ENCODE measurements around the gene HPSE. TPM values are rescaled to one million over a fixed set of nuclear protein-coding genes. Genes with fewer than 3 reads are reported as not detected.

HPSE gene
- total and polyA plus RNA-seq, 9 of the 15 experiments (the other 6 are each of a cell fraction or from before 2014, with no cell fraction given), result 0.01 to 0.42 (median 0.14) TPM; not detected in 1

DNA sequence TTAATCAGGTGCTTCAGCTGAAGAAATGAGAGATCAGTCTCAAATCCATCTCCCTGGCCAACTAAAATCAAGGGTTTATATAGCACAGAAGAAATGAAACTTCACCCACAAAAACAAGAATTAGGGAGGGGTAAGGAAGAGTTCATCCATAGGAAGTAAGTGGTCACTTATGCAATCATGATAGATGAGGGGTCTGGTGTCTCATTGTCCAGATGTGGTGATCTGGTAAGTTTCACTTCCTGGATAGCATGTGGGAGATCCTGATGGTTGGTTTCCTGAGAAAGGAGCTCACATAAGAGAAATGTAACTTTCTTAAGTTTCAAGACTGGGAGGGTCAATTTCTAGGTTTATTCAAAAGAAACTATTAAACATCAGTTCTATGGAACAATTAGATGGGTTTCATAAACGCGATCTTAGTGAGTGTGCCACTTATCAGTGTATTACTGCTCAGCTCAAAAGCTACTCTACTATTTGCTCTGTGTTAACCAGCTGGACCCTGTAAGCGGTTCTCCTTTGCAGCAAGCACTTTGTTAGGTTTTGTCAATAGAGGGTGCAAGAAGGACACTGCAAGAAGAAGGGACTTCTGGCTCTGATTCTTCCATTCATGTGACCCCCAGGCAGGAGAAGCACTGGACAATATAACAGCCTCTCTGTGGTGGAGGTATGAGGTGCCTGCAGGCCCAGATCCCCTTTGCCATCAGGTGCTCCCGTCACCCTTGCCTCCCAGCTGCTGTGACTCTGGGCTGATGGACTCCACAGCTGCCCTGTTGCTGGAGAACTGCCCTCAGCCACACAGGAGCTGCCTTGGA is 35.4 kb upstream of the HPSE start:
- Histone ChIP-seq H3K79me2 (ENCODE audit: control insufficient read depth, insufficient read depth, low read length) (no peaks in the 10 kb centered on the region), H3K27ac (ENCODE audit: extremely low read depth, low read depth, low read length) (no peak overlapping the region), H3K36me3 (ENCODE audit: control insufficient read depth, insufficient read depth, low read length) (no peaks in the 10 kb centered on the region), H3K4me3 (no peak overlapping the region), H4K20me1 (replicated peaks; ENCODE audit: control insufficient read depth, insufficient read depth, low read length) (no peaks in the 10 kb centered on the region; the same call in 1 of the 2 replicates), H3K4me2 (ENCODE audit: insufficient read depth, low read length) (no peak overlapping the region), H2AFZ (ENCODE audit: low read depth, low read length) (no peak overlapping the region), H3K27me3 (ENCODE audit: control insufficient read depth in 2 of 2, insufficient read depth in 2 of 2, low read length in 2 of 2) (peaks cover 0 to 15% of the 10 kb centered on the region in 2 experiments; a peak in 4 of 5 replicates), H3K9ac (ENCODE audit: insufficient read depth in 1 of 2, low read depth in 2 of 2, low read length in 2 of 2) (no peak overlapping the region), H3K9me3 (replicated peaks; ENCODE audit: control insufficient read depth, insufficient read depth, low read depth, low read length) (no peaks in the 10 kb centered on the region), H3K9me1 (ENCODE audit: control insufficient read depth, insufficient read depth, low read length) (no peaks in the 10 kb centered on the region), H3K4me1 (replicated peaks in 1 of 2; ENCODE audit: control insufficient read depth in 2 of 2, insufficient read depth in 2 of 2, low read length in 2 of 2) (no peaks in the 10 kb centered on the region; a peak in 1 of 5 replicates)
- BruUV-seq (replicated peaks), result no TSS peak
- FAIRE-seq (no peak), ATAC-seq (peak; percentile 73), DNase-seq (ENCODE audit: extremely low read depth in 1 of 4, low spot score in 3 of 4) (peak in 1 of 4 experiments; percentile 13)
- intact Hi-C loops (cut with micrococcal nuclease) (no loop called here), in situ Hi-C loops (cut with MboI) (no loop called here)
- POLR2A ChIA-PET, result interaction anchor here (0.8 kb wide), 1 partner anchor 65 kb away, joined by 3 read pairs; no protein-coding TSS in a partner anchor
- 0% methylated on average over 4 of the region's 4 CpGs for WGBS (ENCODE audit: insufficient coverage, low coverage, missing lambda C conversion rate)
- TF ChIP-seq ZNF12 (CRISPR knock-in tag; IDR thresholded peaks at IDR 0.05), result no peak
- TF ChIP-seq ZNF124 (CRISPR knock-in tag; IDR thresholded peaks at IDR 0.05), result no peak
- TF ChIP-seq ZNF583 (CRISPR knock-in tag; IDR thresholded peaks at IDR 0.05), result no peak
- peak in 1 of 3 experiments; percentile 35; a peak in 2 of 6 replicates for TF ChIP-seq CTCF (IDR thresholded peaks at IDR 0.05 in 2 of 3, conservative IDR thresholded peaks at IDR 0.05 in 1 of 3; ENCODE audit: insufficient read depth in 2 of 3, low read depth in 1 of 3, low read length in 3 of 3)
- no peak for TF ChIP-seq RBM14 (IDR thresholded peaks at IDR 0.05; ENCODE audit: borderline replicate concordance, insufficient read depth, low read depth, low read length)
- peak; percentile 8; the same call in 1 of the 2 replicates for TF ChIP-seq REST (IDR thresholded peaks at IDR 0.05; ENCODE audit: borderline replicate concordance)
- no peak for TF ChIP-seq REST (CRISPR knock-in tag; IDR thresholded peaks at IDR 0.05; ENCODE audit: low read depth)
- TF ChIP-seq RAD21 (CRISPR knock-in tag; conservative IDR thresholded peaks at IDR 0.05 in 1 of 2, IDR thresholded peaks at IDR 0.05 in 1 of 2), result peak in 1 of 2 experiments; percentile 37; a peak in 1 of 4 replicates
- TF ChIP-seq CTBP1 (IDR thresholded peaks at IDR 0.05; ENCODE audit: borderline replicate concordance), result no peak
- CTCF ChIA-PET (ENCODE audit: low intra/inter-chr PET ratio), result no interaction called here

Measured in K562 (cell line).